Adrenal gland (tissue), 5 donors: ENCODE data around the gene PRKN.

Source experiments
- CTCF ChIP-seq, 6 experiments: fragments of 450-650 bp in 4 of 6; fragments of 200-600 bp in 2 of 6; sonication (generic) in 1 of 6; IDR thresholded peaks; 1 replicate in 5 of 6; 2 replicates in 1 of 6; pipeline versions ENCODE4 v1.5.1 to v1.8.0; 2016 to 2021; ENCODE audit warnings: antibody characterized with exemption in 6 of 6, mild to moderate bottlenecking in 2 of 6, moderate library complexity in 1 of 6
- POLR2A ChIP-seq, 2 donors: fragments of 450-650 bp; IDR thresholded peaks; one replicate each; pipeline ENCODE4 v1.6.1; 2017; ENCODE audit warnings: antibody characterized with exemption in 2 of 2, mild to moderate bottlenecking in 2 of 2, moderate library complexity in 1 of 2
- donor health status: DM: no; HTN: no; CAD: no.

DNA sequence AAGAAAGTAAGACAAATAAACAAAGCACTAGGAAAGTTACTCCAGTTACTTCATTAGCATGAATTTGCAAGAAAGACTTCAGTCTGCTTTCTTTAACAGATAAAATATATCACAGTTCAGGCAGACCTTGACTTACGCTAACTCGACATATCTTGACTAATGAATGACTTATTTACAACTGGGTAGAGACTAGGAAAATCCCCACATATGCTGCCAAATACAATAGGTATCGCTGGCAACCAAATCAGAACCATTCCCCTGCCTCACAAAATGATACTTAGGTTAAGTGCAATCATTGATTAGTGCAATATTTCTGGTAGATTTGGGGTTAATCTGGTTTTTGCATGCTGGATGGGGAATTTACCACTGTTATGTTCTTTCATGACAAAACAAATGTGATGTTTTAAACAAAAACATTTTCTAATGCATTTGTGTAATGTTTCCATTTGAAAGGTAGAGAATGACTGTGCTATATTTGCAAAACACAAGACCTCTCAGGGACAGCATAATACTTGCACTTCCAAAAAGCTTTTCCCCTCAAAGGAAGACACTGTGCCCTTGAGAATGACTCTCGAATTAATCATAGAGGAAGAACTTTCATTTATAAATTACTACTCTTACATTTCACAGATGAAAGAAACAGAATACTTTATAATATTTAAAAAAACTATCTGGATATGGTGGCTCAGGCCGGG is 101.6 kb downstream of the PRKN start:
- no peak for TF ChIP-seq CTCF (IDR thresholded peaks at IDR 0.05)
- peak in 1 of 2 donors; percentile 11 for TF ChIP-seq POLR2A (IDR thresholded peaks at IDR 0.05)
